SU-DHL-6 (cell line): ENCODE data around the gene GMEB2.

Source experiments
- EZH2phosphoT487 ChIP-seq: fragments of 200-600 bp; sonication (generic), shearing (Covaris generic); conservative IDR thresholded peaks from 2 replicates; pipeline ENCODE4 v1.6.1; 2018; ENCODE audit warnings: mild to moderate bottlenecking, antibody characterized with exemption, low read length, moderate library complexity, mixed read lengths
- TF ChIP-seq, protein P1 (sequence below): fragments of 200-600 bp; sonication (generic); IDR thresholded peaks from one replicate; pipeline ENCODE4 v1.5.1; 2017; ENCODE audit warnings: antibody characterized with exemption, mild to moderate bottlenecking, low read length, moderate library complexity; ENCODE audit not compliant: insufficient read depth, poor library complexity, severe bottlenecking

DNA sequence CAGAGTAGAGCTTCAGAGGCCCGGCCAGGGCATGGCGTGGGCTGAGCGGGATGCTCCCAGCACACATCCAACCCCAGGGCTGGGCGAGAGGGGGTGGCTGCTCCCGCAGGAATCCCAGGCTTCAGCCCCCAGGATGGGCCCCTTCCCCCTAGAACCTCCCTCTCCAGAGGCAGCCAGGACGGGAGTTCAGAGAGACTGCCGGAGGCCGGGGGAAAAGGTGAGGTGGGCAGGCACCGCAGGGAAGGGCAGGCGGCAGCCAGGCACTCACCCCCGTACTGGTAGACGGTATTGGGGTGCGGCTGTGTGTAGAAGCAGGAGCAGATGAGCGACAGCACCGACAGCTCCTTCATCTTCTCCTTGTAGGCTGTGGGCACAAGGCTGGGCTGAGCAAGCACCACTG lies 17.0 kb upstream of the GMEB2 start:
- TF ChIP-seq, protein P1, sequence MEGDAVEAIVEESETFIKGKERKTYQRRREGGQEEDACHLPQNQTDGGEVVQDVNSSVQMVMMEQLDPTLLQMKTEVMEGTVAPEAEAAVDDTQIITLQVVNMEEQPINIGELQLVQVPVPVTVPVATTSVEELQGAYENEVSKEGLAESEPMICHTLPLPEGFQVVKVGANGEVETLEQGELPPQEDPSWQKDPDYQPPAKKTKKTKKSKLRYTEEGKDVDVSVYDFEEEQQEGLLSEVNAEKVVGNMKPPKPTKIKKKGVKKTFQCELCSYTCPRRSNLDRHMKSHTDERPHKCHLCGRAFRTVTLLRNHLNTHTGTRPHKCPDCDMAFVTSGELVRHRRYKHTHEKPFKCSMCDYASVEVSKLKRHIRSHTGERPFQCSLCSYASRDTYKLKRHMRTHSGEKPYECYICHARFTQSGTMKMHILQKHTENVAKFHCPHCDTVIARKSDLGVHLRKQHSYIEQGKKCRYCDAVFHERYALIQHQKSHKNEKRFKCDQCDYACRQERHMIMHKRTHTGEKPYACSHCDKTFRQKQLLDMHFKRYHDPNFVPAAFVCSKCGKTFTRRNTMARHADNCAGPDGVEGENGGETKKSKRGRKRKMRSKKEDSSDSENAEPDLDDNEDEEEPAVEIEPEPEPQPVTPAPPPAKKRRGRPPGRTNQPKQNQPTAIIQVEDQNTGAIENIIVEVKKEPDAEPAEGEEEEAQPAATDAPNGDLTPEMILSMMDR, result no peak
- no peak for TF ChIP-seq EZH2phosphoT487
